ENCODE results near the gene SERINC2.
"Not testable (repeated sequence)": the region's sequence is repeated elsewhere in the genome, so short reads cannot be mapped to it uniquely, and the experiment has no call there.

SERINC2 gene

DNA sequence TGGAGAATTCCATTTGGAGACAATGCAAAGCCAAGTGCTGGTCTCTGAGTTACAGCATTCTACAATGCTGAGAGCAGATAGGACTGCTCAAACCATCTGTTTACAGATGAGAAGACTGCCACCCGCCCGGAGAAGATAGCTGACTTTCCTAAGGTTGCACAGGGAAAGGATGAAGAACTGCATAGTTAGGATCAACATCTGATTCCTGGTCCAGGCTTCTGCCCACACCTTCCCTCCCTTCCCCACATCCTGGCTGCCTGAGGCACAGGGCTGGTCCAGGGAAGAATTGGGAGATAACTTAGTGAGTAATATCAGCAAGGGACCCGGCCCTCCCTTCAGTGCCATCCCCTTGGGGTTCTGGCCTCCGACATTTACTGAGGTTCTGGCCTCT, 2.0 kb downstream of the SERINC2 start:
- DNase-seq (ENCODE audit: low read depth in 2 of 2), result no peak

- no peak for DNase-seq (ENCODE audit: low read depth in 2 of 2)
Observed at GRCh38 chr1:31415658-31416057, 2.6 kb downstream of the SERINC2 start.

- no peak for DNase-seq (ENCODE audit: low read depth in 2 of 2)
Observed at GRCh38 chr1:31416101-31416736, 3.2 kb downstream of the SERINC2 start.

GRCh38 chr1:31417148-31417547, 4.1 kb downstream of the SERINC2 start:
- no peak for DNase-seq (ENCODE audit: low read depth in 2 of 2)

GRCh38 chr1:31418626-31419323, 5.8 kb downstream of the SERINC2 start:
- no peak for DNase-seq (ENCODE audit: low read depth in 2 of 2)

GRCh38 chr1:31420716-31421115, 7.7 kb downstream of the SERINC2 start:
- DNase-seq (ENCODE audit: low read depth in 2 of 2), result no peak

DNA sequence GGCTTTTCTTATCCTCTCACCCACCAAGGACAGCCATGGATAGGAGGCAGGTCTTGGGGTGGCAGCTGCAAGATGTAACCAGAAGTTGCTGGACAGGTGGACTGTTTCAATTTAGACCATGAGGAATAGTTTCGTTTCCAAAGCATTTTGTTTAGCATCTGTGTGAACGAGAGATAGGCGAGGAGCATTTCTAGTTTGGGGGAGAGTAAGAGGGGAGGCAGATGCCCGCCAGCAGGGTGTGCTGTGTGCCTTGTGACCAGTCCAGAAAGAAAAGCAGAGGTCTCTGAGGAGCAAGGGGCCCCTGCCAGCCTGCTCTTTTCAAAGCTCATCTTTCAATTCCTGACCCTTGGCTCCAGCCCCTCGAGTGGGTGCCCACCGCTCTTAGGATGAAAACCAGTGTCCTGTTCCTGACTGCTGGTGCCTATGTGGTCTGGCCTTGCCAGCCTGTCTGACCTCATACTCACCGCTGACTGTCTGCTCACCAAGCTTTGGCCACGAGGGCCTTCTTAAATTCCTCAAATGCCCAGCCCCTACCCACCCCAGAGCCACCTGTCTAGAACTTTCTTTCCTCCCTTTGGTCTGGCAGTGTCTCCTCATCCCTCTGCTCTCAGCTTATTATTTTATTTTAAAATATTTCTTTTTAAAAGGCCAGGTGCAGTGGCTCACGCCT, 8.5 kb downstream of the SERINC2 start:
- DNase-seq (ENCODE audit: low read depth in 2 of 2), result no peak

- peak; percentile 51 to 68 for DNase-seq (ENCODE audit: low read depth in 2 of 2)
Observed at GRCh38 chr1:31422505-31423319, 9.7 kb downstream of the SERINC2 start.

DNA sequence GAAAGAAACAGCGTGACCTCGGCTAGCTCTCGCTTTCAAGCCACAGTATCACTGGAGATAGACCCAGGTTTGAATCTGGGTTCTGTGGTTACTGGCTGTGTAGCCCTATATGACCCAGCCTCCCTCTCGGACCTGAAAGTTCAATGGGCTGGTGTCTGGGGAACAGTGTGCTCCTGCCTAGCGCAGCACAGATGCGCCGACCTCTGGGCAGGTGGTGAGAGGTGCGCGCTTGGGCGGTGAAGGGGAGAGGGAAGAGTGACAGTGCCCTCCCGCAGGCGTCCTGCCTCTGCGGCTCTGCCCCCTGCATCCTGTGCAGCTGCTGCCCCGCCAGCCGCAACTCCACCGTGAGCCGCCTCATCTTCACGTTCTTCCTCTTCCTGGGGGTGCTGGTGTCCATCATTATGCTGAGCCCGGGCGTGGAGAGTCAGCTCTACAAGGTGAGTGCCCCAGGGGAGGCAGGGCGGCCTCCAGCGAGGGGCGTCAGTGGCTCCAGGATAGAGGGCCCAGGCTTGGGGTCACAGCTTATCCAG, 10.5 kb downstream of the SERINC2 start:
- no peak for DNase-seq (ENCODE audit: low read depth in 2 of 2)

DNA sequence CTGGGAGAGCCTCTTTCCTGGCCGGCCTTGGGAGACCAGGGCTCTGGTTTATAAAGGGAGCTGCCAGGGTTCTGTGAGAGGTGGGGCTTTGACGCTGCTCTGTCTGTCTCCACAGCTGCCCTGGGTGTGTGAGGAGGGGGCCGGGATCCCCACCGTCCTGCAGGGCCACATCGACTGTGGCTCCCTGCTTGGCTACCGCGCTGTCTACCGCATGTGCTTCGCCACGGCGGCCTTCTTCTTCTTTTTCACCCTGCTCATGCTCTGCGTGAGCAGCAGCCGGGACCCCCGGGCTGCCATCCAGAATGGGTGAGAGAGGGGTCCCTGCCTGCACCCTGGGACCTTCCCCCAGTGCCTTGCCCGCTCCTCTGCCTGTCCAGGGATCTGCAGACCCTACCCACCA, 11.6 kb downstream of the SERINC2 start:
- DNase-seq (ENCODE audit: low read depth in 2 of 2), result no peak

DNA sequence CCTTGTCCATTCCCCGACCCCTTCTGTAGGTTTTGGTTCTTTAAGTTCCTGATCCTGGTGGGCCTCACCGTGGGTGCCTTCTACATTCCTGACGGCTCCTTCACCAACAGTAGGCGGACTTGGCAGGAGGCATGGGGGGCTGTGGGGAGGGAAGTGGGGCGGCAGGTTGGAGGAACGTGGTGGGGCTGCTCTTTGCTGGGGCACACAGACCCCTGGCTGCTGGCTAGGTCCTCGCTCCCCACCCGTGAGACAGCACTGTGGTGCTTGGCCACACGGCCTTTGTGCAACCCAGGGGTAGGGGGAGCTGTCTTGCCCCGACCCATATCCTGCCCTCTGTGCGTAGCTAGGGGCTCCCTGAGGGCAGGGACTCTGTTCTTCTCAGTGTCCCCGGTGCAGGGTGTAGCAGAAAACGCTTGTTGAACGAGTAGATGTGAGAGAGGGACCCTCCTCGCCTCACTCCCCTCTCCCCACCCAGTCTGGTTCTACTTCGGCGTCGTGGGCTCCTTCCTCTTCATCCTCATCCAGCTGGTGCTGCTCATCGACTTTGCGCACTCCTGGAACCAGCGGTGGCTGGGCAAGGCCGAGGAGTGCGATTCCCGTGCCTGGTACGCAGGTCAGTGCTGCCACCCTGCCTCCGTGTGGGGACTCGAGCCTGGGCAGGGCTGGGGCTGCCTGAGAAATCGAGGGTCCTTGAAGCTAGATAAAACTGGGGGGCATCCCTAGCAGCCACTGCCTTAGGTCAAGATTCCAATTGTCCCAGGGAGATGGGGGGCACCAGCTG, 12.5 kb downstream of the SERINC2 start:
- DNase-seq (ENCODE audit: low read depth in 2 of 2), result no peak

GRCh38 chr1:31426249-31426922, 13.4 kb downstream of the SERINC2 start:
- DNase-seq (ENCODE audit: low read depth in 2 of 2), result no peak

GRCh38 chr1:31427322-31427721, 14.3 kb downstream of the SERINC2 start:
- DNase-seq (ENCODE audit: low read depth in 2 of 2), result no peak

- no peak for DNase-seq (ENCODE audit: low read depth in 2 of 2)
Observed at GRCh38 chr1:31428436-31429221, 15.6 kb downstream of the SERINC2 start.

- DNase-seq (ENCODE audit: low read depth in 2 of 2), result no peak
Observed at GRCh38 chr1:31429583-31429982, 16.6 kb downstream of the SERINC2 start.

- not testable (repeated sequence) for DNase-seq (ENCODE audit: low read depth in 2 of 2)
Observed at GRCh38 chr1:31431351-31432257, 18.6 kb downstream of the SERINC2 start.

DNA sequence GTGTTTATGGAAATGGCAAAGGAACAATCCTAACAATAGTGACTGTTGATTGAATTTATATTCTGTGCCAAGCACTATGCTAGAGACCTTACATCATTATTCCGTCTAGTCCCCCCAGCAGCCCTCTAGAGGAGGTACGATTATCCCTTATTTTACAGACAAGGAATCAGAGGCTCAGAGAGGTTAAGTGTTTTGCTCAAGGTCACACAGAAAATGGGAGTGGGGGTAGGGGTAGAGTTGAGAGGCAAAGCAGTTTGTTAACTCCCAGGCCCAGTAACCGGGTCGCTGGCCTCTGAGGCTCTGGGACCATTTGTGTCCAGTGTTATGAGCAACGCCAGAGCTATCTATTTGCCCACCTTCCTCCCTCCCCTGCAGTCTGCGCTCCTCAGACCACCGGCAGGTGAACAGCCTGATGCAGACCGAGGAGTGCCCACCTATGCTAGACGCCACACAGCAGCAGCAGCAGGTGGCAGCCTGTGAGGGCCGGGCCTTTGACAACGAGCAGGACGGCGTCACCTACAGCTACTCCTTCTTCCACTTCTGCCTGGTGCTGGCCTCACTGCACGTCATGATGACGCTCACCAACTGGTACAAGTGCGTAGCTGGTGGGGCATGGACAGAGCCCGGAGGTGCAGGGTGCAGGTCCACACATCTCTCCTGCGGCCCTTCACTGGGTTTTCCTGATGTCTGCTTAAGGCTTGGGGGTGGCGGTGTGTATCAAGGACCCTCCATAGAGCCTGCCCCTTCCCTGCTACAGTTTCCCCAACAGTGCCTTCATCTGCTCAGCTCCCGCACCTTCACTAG, 19.8 kb downstream of the SERINC2 start:
- DNase-seq (ENCODE audit: low read depth in 2 of 2), result no peak

DNA sequence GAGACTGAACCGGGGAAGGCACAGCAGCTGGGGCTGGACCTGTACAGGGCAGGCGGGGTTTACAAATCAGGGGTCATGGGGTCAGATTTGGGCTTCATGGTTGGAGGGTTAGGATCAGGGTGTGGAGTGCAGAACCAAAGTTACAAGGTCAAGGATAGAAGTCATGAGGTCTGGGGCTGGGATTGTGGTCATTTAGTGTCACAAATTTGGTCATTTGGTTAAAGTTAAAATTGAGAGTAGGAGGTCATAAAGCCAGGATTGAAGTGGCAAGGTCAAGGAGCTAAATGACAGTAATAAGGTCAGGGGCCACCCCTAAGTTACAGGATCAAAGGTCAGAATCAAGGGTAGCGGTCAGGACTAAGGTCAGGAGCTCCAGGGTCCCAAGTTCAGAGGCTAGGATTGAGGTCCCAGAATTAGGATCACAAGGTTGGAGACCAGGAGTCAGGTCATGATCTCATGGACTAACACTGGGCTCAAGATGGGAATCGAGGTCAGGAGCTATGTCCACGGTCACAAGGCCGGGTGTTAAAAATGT, 20.4 kb downstream of the SERINC2 start:
- no peak for DNase-seq (ENCODE audit: low read depth in 2 of 2)

Measured in stimulated activated CD4-positive, alpha-beta T cell treated with anti-CD3 and anti-CD28 coated beads, Interleukin-1b, Interleukin-23, amount 100 ng/mL, for 4 hours (primary cell).